Measurements from ENCODE around the gene MYG1.

GRCh38 chr12:53340398-53340797 lies 40.9 kb downstream of the MYG1 start:
- TF ChIP-seq POLR2A (IDR thresholded peaks at IDR 0.05) = no peak
- TF ChIP-seq CTCF (IDR thresholded peaks at IDR 0.05) = no peak

All from Peyer's patch (tissue), 4 donors.